ENCODE results near the gene NCS1. TPM values are rescaled to one million over a fixed set of nuclear protein-coding genes. Genes with fewer than 3 reads are reported as not detected.
A peak's percentile ranks its signal among the peaks of the same experiment; 100 is the strongest.

NCS1 gene
- total RNA-seq, 1 donor from 2014 or later, result 126 TPM

- Histone ChIP-seq H3K9ac (ENCODE audit: low read length) (no peak overlapping the region), H3K4me2 (ENCODE audit: low read length) (peak overlapping the region; percentile 56), H3K27me3 (ENCODE audit: insufficient read depth, low read length) (no peaks in the 10 kb centered on the region), H3K79me2 (ENCODE audit: insufficient read depth, low read length) (no peaks in the 10 kb centered on the region), H3K4me3 (ENCODE audit: insufficient read depth, low read depth, low read length) (no peak overlapping the region), H2AFZ (ENCODE audit: low read depth, low read length) (peak overlapping the region; percentile 13), H3K9me3 (ENCODE audit: insufficient read depth, low read depth, low read length) (no peaks in the 10 kb centered on the region), H3K27ac (ENCODE audit: low read depth, low read length) (no peak overlapping the region), H3K36me3 (ENCODE audit: insufficient read depth, low read length) (no peaks in the 10 kb centered on the region), H3K4me1 (ENCODE audit: insufficient read depth, low read length) (no peaks in the 10 kb centered on the region), H4K20me1 (ENCODE audit: insufficient read depth, low read length) (no peaks in the 10 kb centered on the region)
- no peaks in the 10 kb centered on the region for H3K36me3 Mint-ChIP-seq (ENCODE audit: low read depth, unreplicated experiment)
- DNase-seq (ENCODE audit: low read depth) (no peak), FAIRE-seq (no peak)
- H3K27ac Mint-ChIP-seq (ENCODE audit: unreplicated experiment), result peak overlapping the region; percentile 62
- no peak overlapping the region for H3K4me3 Mint-ChIP-seq (ENCODE audit: unreplicated experiment)
- H3K9me3 Mint-ChIP-seq (ENCODE audit: unreplicated experiment), result peaks cover 2% of the 10 kb centered on the region
- H3K4me1 Mint-ChIP-seq (ENCODE audit: low read depth, unreplicated experiment), result peaks cover 9% of the 10 kb centered on the region
- TF ChIP-seq EZH2 (IDR thresholded peaks at IDR 0.05; ENCODE audit: insufficient read depth, low read length) (no peak), CTCF (IDR thresholded peaks at IDR 0.05; ENCODE audit: insufficient read depth, low read depth, low read length) (no peak)
- peaks cover 2% of the 10 kb centered on the region for H3K27me3 Mint-ChIP-seq (ENCODE audit: low read depth, unreplicated experiment)
Observed at GRCh38 chr9:130242270-130243014, 70.2 kb downstream of the NCS1 start.

GRCh38 chr9:130243015-130243881 lies 71.0 kb downstream of the NCS1 start:
- no peaks in the 10 kb centered on the region for H3K9me3 ChIP-seq (ENCODE audit: insufficient read depth, low read depth, low read length)
- H3K4me1 ChIP-seq (ENCODE audit: insufficient read depth, low read length), result no peaks in the 10 kb centered on the region
- no peak overlapping the region for H3K27ac ChIP-seq (ENCODE audit: low read depth, low read length)
- no peak overlapping the region for H3K4me3 Mint-ChIP-seq (ENCODE audit: unreplicated experiment)
- no peaks in the 10 kb centered on the region for H3K36me3 Mint-ChIP-seq (ENCODE audit: low read depth, unreplicated experiment)
- TF ChIP-seq EZH2 (IDR thresholded peaks at IDR 0.05; ENCODE audit: insufficient read depth, low read length) (no peak), CTCF (IDR thresholded peaks at IDR 0.05; ENCODE audit: insufficient read depth, low read depth, low read length) (peak; percentile 87)
- H3K27ac Mint-ChIP-seq (ENCODE audit: unreplicated experiment), result peak overlapping the region; percentile 62
- H3K9me3 Mint-ChIP-seq (ENCODE audit: unreplicated experiment), result peaks cover 2% of the 10 kb centered on the region
- FAIRE-seq, result no peak
- no peaks in the 10 kb centered on the region for H4K20me1 ChIP-seq (ENCODE audit: insufficient read depth, low read length)
- H3K4me2 ChIP-seq (ENCODE audit: low read length), result peak overlapping the region; percentile 56
- H2AFZ ChIP-seq (ENCODE audit: low read depth, low read length), result peak overlapping the region; percentile 13
- no peaks in the 10 kb centered on the region for H3K79me2 ChIP-seq (ENCODE audit: insufficient read depth, low read length)
- peaks cover 9% of the 10 kb centered on the region for H3K4me1 Mint-ChIP-seq (ENCODE audit: low read depth, unreplicated experiment)
- peaks cover 4% of the 10 kb centered on the region for H3K27me3 Mint-ChIP-seq (ENCODE audit: low read depth, unreplicated experiment)
- H3K27me3 ChIP-seq (ENCODE audit: insufficient read depth, low read length), result no peaks in the 10 kb centered on the region
- no peak overlapping the region for H3K4me3 ChIP-seq (ENCODE audit: insufficient read depth, low read depth, low read length)
- no peak overlapping the region for H3K9ac ChIP-seq (ENCODE audit: low read length)
- no peaks in the 10 kb centered on the region for H3K36me3 ChIP-seq (ENCODE audit: insufficient read depth, low read length)
- DNase-seq (ENCODE audit: low read depth), result no peak

Data from astrocyte (in vitro differentiated cells and primary cell).